Cerebellar nuclear complex (tissue), 1 donor: ENCODE results near the gene GBE1.

Experiments
- DNase-seq, 2 experiments: peaks; one replicate each; lab custom pipeline; 2025; lab: John Stamatoyannopoulos, UW

GBE1 gene

GRCh38 chr3:81468391-81468790, 293.1 kb downstream of the GBE1 start:
- DNase-seq = no peak

GRCh38 chr3:81466201-81466560, 295.3 kb downstream of the GBE1 start:
- no peak for DNase-seq

- no peak for DNase-seq
Measured at GRCh38 chr3:81465510-81466200, 295.8 kb downstream of the GBE1 start.

- no peak for DNase-seq
Measured at GRCh38 chr3:81463781-81464180, 297.7 kb downstream of the GBE1 start.

GRCh38 chr3:81462921-81463320, 298.5 kb downstream of the GBE1 start:
- no peak for DNase-seq

- no peak for DNase-seq
Measured at GRCh38 chr3:81459733-81460132, 301.7 kb downstream of the GBE1 start.

- DNase-seq = no peak
Measured at GRCh38 chr3:81452418-81452817, 309.0 kb downstream of the GBE1 start.

GRCh38 chr3:81451611-81452010, 309.8 kb downstream of the GBE1 start:
- DNase-seq = no peak

- no peak for DNase-seq
Measured at GRCh38 chr3:81451140-81451539, 310.3 kb downstream of the GBE1 start.

- no peak for DNase-seq
Measured at GRCh38 chr3:81446806-81447205, 314.6 kb downstream of the GBE1 start.

- no peak for DNase-seq
Measured at GRCh38 chr3:81445712-81446111, 315.7 kb downstream of the GBE1 start.

GRCh38 chr3:81444817-81445460, 316.5 kb downstream of the GBE1 start:
- no peak for DNase-seq

GRCh38 chr3:81443958-81444357, 317.5 kb downstream of the GBE1 start:
- DNase-seq = no peak

GRCh38 chr3:81443457-81443782, 318.0 kb downstream of the GBE1 start:
- no peak for DNase-seq

GRCh38 chr3:81442758-81443456, 318.5 kb downstream of the GBE1 start:
- no peak for DNase-seq

- DNase-seq = peak in 1 of 2 experiments; percentile 36
Measured at GRCh38 chr3:81440661-81441060, 320.8 kb downstream of the GBE1 start.
